Epithelial cell of proximal tubule (primary cell): ENCODE data around the gene GRID1. TPM values are rescaled to one million over a fixed set of nuclear protein-coding genes. Genes with fewer than 3 reads are reported as not detected.

ENCODE experiments used
- DNase-seq: peaks from one replicate; pipeline ENCODE4 v3.0.0-alpha.2; 2011; ENCODE audit warnings: low read depth
- H3K4me3 ChIP-seq: 2 replicates; pipeline ENCODE4 v1.5.1; 2011; ENCODE audit warnings: low read depth, mild to moderate bottlenecking, low read length
- CTCF ChIP-seq: conservative IDR thresholded peaks from 2 replicates; pipeline ENCODE4 v1.5.1; 2012; ENCODE audit warnings: low read depth, mild to moderate bottlenecking, low read length
- total RNA-seq: library from RNA; depleted of rRNA; stranded (reverse); fragments of >200 nt; gene quantifications from 2 replicates; pipeline ENCODE4 v1.2.3, GENCODE V29; 2015

The GRID1 gene
- total RNA-seq, 1 donor from 2014 or later: 0.52 TPM

- H3K4me3 ChIP-seq: no peak overlapping the region
- TF ChIP-seq CTCF: no peak
- no peak for DNase-seq
Observed at GRCh38 chr10:86159797-86160196, 206.8 kb downstream of the GRID1 start.

GRCh38 chr10:86155054-86155921 is 211.3 kb downstream of the GRID1 start:
- DNase-seq: no peak
- no peak for TF ChIP-seq CTCF
- H3K4me3 ChIP-seq: no peak overlapping the region

- DNase-seq: no peak
Observed at GRCh38 chr10:86153751-86154150, 212.8 kb downstream of the GRID1 start.

GRCh38 chr10:86152911-86153310 is 213.7 kb downstream of the GRID1 start:
- no peak overlapping the region for H3K4me3 ChIP-seq
- no peak for DNase-seq
- TF ChIP-seq CTCF: no peak

More at GRCh38 chr10:86153751-86154150, 212.8 kb downstream of the GRID1 start:
- no peak overlapping the region for H3K4me3 ChIP-seq
- TF ChIP-seq CTCF: no peak

- no peak overlapping the region for H3K4me3 ChIP-seq
- no peak for TF ChIP-seq CTCF
- no peak for DNase-seq
Observed at GRCh38 chr10:86152354-86152753, 214.2 kb downstream of the GRID1 start.

GRCh38 chr10:86151613-86152012 is 215.0 kb downstream of the GRID1 start:
- H3K4me3 ChIP-seq: no peak overlapping the region
- DNase-seq: no peak
- TF ChIP-seq CTCF: no peak

- H3K4me3 ChIP-seq: no peak overlapping the region
- no peak for TF ChIP-seq CTCF
- DNase-seq: no peak
Observed at GRCh38 chr10:86149257-86149656, 217.3 kb downstream of the GRID1 start.
